MCF 10A (cell line): Measurements from ENCODE around the gene SIRT5. TPM values are rescaled to one million over a fixed set of nuclear protein-coding genes. Genes with fewer than 3 reads are reported as not detected.

ENCODE experiments used
- BruUV-seq: library from RNA; stranded (reverse); fragments of 400-500 nt; replicated peaks from 2 replicates; lab custom pipeline; 2021; lab: Mats Ljungman, UMichigan
- CTCF ChIA-PET: fragments of 300-600 bp; sonication (Branson Sonifier 250); formaldehyde crosslinking; extraction: SDS; loops from one replicate; lab custom pipeline; 2021; ENCODE audit warnings: antibody characterized with exemption, inconsistent platforms; lab: Yijun Ruan, JAX
- POLR2A ChIA-PET: fragments of 300-600, 350-650 bp; sonication (Branson Sonifier 250); formaldehyde crosslinking; extraction: SDS; loops from one replicate; lab custom pipeline; 2020; ENCODE audit warnings: antibody characterized with exemption, inconsistent platforms; lab: Yijun Ruan, JAX
- DNase-seq: peaks from one replicate; pipeline ENCODE4 v3.0.0-alpha.2; 2018; ENCODE audit not compliant: unreplicated experiment
- H3K27ac Mint-ChIP-seq: one replicate; pipeline ENCODE4 v1.8.0; 2022; ENCODE audit warnings: mild to moderate bottlenecking, low read depth, mixed read lengths; ENCODE audit not compliant: unreplicated experiment
- H3K27me3 Mint-ChIP-seq: one replicate; pipeline ENCODE4 v1.8.0; 2022; ENCODE audit warnings: mixed read lengths; ENCODE audit not compliant: insufficient read depth, unreplicated experiment
- H3K36me3 Mint-ChIP-seq: one replicate; pipeline ENCODE4 v1.8.0; 2022; ENCODE audit warnings: mild to moderate bottlenecking, moderate library complexity, mixed read lengths; ENCODE audit not compliant: insufficient read depth, unreplicated experiment
- H3K4me1 Mint-ChIP-seq: one replicate; pipeline ENCODE4 v1.8.0; 2022; ENCODE audit warnings: mixed read lengths; ENCODE audit not compliant: insufficient read depth, unreplicated experiment
- H3K4me3 Mint-ChIP-seq: one replicate; pipeline ENCODE4 v1.8.0; 2022; ENCODE audit warnings: mild to moderate bottlenecking, moderate library complexity, mixed read lengths; ENCODE audit not compliant: unreplicated experiment
- H3K9me3 Mint-ChIP-seq: one replicate; pipeline ENCODE4 v1.8.0; 2022; ENCODE audit warnings: mixed read lengths; ENCODE audit not compliant: unreplicated experiment
- CTCF ChIP-seq: fragments of 200-600 bp; IDR thresholded peaks from one replicate; pipeline ENCODE4 v1.8.0; 2022; ENCODE audit warnings: antibody characterized with exemption, mild to moderate bottlenecking; ENCODE audit not compliant: unreplicated experiment
- intact Hi-C: fragments of 100-400 bp; cut with micrococcal nuclease; formaldehyde crosslinking; loops from 2 replicates; pipeline ENCODE4 v1.14.1; 2022
- total RNA-seq: library from RNA; stranded (reverse); gene quantifications from 2 replicates; pipeline ENCODE4 v1.2.3, GENCODE V29; 2022

Gene SIRT5
- total RNA-seq, 1 experiment from 2014 or later, result 12.8 TPM

- Mint-ChIP-seq H3K27ac (no peak overlapping the region), H3K4me1 (peaks cover 36% of the 10 kb centered on the region), H3K27me3 (no peaks in the 10 kb centered on the region), H3K4me3 (no peak overlapping the region), H3K9me3 (no peaks in the 10 kb centered on the region), H3K36me3 (peaks cover 6% of the 10 kb centered on the region)
- intact Hi-C loops, result no loop called here
- no peak for TF ChIP-seq CTCF
- no TSS peak for BruUV-seq
- ChIA-PET POLR2A (interaction anchor here (0.6 to 1.4 kb wide), 3 partner anchors 28 to 51 kb away, joined by 3 to 4 read pairs (median 4); partner anchors contain the start of gene RANBP9), CTCF (no interaction called here)
- DNase-seq, result no peak
Measured at GRCh38 chr6:13660893-13661292, 86.5 kb downstream of the SIRT5 start.

GRCh38 chr6:13661647-13662046 lies 87.2 kb downstream of the SIRT5 start:
- CTCF ChIA-PET, result no interaction called here
- BruUV-seq, result no TSS peak
- peaks cover 6% of the 10 kb centered on the region for H3K36me3 Mint-ChIP-seq
- H3K4me3 Mint-ChIP-seq, result no peak overlapping the region
- intact Hi-C loops, result no loop called here
- H3K9me3 Mint-ChIP-seq, result no peaks in the 10 kb centered on the region
- no peak for DNase-seq
- TF ChIP-seq CTCF, result no peak
- POLR2A ChIA-PET, result interaction anchor here (1.4 kb wide), 1 partner anchor 34 kb away, joined by 4 read pairs; no protein-coding TSS in a partner anchor
- no peaks in the 10 kb centered on the region for H3K27me3 Mint-ChIP-seq
- H3K4me1 Mint-ChIP-seq, result peaks cover 40% of the 10 kb centered on the region
- H3K27ac Mint-ChIP-seq, result no peak overlapping the region

GRCh38 chr6:13662651-13663334 lies 88.4 kb downstream of the SIRT5 start:
- Mint-ChIP-seq H3K4me1 (peaks cover 51% of the 10 kb centered on the region), H3K9me3 (no peaks in the 10 kb centered on the region), H3K4me3 (no peak overlapping the region), H3K36me3 (peaks cover 6% of the 10 kb centered on the region), H3K27ac (no peak overlapping the region), H3K27me3 (no peaks in the 10 kb centered on the region)
- intact Hi-C loops, result no loop called here
- ChIA-PET POLR2A (interaction anchor here (0.7 to 0.9 kb wide), 3 partner anchors 11 to 25 kb away, joined by 3 read pairs; no protein-coding TSS in a partner anchor), CTCF (interaction anchor here (0.6 kb wide), 1 partner anchor 23 kb away, joined by 3 read pairs; no protein-coding TSS in a partner anchor)
- BruUV-seq, result no TSS peak
- DNase-seq, result no peak
- no peak for TF ChIP-seq CTCF

- H3K9me3 Mint-ChIP-seq, result no peaks in the 10 kb centered on the region
- H3K4me1 Mint-ChIP-seq, result peaks cover 60% of the 10 kb centered on the region
- TF ChIP-seq CTCF, result no peak
- CTCF ChIA-PET, result interaction anchor here (1.1 kb wide), 2 partner anchors 9 to 333 kb away, joined by 3 to 4 read pairs; no protein-coding TSS in a partner anchor
- H3K27me3 Mint-ChIP-seq, result no peaks in the 10 kb centered on the region
- POLR2A ChIA-PET, result interaction anchor here (1.3 kb wide), 2 partner anchors 45 to 47 kb away, joined by 3 to 5 read pairs; partner anchors contain the start of gene RANBP9
- no peak overlapping the region for H3K4me3 Mint-ChIP-seq
- peaks cover 6% of the 10 kb centered on the region for H3K36me3 Mint-ChIP-seq
- no peak overlapping the region for H3K27ac Mint-ChIP-seq
- intact Hi-C loops, result no loop called here
- DNase-seq, result no peak
- BruUV-seq, result no TSS peak
Measured at GRCh38 chr6:13663986-13664385, 89.6 kb downstream of the SIRT5 start.

Other genes with a start within 250 kb of the SIRT5 start
- gene TBC1D7, start 246.1 kb upstream of the SIRT5 start, total RNA-seq, result 19.5 and 28.5 TPM in 2 replicates
- 7.1 and 9.5 TPM in 2 replicates for gene GFOD1, start 87.0 kb upstream of the SIRT5 start, total RNA-seq
- 75.2 and 98.5 TPM in 2 replicates for gene NOL7, start 40.7 kb downstream of the SIRT5 start, total RNA-seq
- 42.0 and 48.0 TPM in 2 replicates for gene RANBP9, start 137.2 kb downstream of the SIRT5 start, total RNA-seq
- gene MCUR1, start 240.0 kb downstream of the SIRT5 start, total RNA-seq, result 26.8 and 30.4 TPM in 2 replicates